HG03520 (cell line): ENCODE data around the gene GNG13.
"Not testable (repeated sequence)": the region's sequence is repeated elsewhere in the genome, so short reads cannot be mapped to it uniquely, and the experiment has no call there.

ENCODE experiments used
- ATAC-seq: cut with Tn5 transposase; IDR thresholded peaks from one replicate; pipeline ENCODE4 v1.9.1; 2021; ENCODE audit warnings: mild to moderate bottlenecking, moderate library complexity; ENCODE audit not compliant: unreplicated experiment

Gene GNG13

DNA sequence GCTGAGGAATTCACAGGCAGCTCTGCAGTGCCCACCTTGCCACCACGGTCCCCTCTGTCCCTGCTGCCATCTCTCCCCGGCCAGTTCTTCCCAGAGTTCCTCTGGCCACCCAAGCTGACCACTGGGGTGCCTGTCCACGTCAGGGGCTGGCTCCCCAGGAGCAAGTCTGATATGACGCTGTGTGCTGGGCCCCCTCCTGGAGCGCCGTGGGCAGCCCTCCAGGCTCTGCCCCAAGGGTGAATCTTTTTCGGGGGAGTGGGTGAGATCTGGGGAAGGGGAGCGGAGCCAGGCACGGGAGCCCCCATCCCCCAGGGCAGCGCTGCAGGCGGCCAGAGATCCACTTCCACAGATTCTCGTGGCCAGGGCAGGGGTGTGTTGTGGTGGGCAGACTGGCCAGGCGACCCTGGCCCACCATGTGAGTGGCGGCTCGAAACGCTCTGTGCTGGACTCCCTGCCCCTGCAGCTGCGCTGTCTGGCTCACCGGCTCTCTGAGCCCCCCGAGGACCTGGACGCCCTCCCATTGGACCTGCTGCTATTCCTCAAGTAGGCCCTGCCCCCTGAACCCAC lies 36.3 kb downstream of the GNG13 start:
- no peak for ATAC-seq

DNA sequence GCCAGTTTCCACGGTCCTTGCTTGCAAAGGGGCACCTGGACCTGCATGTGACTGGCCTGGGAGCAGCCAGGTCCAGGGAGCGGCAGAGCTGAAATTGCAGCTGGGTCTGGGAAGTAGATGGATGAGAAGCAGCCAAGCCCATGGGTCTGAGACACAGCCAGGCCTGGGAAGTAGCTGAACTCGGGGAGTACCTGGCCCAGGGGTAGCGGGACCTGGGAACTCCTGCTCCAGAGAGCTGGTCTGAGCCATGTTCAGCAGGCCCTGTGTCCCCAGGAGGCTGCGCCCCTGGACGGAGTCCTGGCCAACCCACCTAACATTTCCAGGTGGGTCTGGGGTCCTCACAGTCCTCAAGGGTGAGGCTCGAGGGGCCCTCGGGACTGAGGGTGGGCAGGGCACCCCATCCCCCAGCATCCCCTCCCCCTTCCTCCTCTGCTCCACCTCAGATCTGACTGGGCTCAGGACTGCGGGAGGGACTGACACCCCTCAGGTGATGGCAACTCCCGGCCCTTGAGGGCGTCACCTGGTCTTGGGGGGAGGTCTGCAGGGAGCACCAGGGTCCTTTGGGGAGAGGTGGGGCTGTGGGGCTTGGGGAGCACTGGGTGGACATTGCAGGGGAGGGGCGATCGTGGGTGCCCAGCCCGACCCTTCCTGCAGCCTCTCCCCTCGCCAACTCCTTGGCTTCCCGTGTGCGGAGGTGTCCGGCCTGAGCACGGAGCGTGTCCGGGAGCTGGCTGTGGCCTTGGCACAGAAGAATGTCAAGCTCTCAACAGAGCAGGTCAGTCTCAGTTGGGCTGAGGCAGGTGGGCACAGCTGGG lies 37.0 kb downstream of the GNG13 start:
- ATAC-seq = no peak

DNA sequence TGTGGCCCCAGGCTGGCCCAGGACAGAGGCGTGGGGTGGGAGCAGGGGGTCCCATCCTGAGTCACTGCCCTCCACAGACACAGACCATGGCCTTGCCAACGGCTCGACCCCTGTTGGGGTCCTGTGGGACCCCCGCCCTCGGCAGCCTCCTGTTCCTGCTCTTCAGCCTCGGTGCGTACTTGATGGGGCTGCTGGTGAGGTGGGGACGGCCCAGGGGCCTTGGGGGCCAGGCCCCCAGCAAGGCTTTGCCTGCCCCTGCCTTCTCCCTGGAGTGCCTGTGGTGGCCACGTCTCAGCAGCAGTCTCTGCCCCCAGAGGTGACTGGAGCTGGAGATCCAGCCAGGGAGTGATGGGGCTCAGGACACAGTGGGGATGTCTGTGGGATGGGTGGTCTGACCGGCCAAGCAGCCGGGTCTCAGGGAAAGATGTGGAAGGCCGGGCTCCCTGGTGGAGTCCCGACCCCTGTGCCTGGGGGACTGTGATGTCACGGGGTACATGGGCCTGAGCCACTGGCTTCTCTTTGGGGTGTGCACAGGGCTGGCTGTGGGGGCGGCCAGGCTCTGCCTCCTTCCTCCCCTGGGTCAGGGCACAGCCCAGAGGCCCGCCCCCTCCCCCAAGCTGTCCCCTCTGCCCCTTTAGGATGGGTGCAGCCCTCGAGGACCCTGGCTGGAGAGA lies 37.8 kb downstream of the GNG13 start:
- no peak for ATAC-seq

DNA sequence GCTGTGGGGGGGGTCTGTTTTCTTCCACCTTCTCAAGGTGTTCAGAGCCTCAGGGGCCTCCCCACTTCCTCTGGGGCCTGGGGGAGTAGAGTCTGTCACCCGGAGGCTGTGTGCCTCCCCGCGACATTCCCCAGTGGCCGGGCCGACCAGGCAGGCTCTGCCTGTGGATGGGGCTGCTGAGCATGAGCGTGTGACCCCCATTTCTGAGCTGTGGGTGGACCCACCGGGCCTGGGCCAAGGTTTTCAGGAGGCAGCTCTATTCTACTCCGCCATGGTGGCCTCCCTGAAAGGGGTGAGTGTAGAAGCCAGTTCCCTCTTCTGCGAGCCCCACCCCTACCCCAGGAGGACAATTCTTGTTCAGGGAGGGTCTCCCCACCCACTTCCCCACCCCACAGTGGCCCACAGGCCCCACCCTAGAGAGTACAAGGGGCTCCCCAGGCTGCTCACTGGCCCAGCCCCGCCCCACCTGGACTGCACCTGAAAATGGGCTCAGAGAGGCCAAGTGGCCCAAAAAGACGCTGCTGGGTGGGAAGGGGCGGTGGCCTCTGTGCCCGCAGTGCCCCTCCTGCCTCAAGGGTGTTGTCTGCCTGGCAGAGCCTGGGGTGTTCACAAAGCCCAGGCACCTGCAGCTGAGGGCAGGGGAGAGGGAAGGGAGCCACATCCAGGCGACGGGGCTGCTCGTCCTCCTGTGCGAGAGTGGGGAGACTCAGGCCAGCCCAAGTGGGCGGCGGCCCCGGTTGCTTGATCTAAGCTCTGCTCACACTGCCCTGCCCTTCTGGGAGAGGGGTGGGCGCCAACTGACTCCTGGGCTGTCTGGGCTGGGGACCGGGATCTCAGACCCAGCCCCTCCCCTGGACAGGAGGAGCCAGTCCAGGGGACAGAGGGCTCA lies 38.7 kb downstream of the GNG13 start:
- ATAC-seq = no peak

DNA sequence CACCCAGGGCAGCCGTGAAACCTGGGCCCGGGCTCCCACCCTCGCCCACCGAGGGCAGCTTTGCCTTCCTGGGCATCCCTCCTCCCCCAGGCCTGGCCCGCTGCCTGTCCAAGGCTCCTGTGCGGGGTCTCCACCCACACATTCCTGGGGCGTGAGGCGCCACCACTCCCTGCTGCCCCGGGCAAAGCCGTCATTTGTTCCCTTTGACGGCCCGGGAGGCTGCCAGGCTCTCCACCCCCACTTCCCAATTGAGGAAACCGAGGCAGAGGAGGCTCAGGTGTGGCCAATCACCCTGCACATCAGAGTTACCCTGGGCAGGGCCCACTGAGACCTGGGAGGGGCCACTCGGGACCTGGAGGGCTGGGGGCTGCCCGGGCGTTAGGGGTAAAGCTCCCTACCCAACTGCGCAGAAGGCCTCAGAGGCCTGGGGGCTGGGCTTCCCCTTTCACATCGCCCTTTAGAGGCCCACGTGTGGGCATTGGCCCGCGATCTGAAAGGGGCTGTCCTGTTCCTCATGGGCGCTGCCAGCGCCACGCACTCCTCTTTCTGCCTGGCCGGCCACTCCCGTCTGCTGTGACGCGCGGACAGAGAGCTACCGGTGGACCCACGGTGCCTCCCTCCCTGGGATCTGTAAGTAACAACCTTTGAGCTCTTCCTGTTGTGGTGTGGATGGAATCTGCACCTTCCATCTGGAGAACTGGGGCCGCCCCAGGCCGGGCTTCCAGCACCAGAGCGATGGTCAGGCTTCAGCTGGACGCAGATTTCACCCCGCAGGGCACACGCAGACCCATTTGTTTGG lies 39.8 kb downstream of the GNG13 start, which contains the start of gene MSLN:
Gene MSLN (plus strand): TSS at position 190 of the 799 bp plus-strand sequence. CDS start 1,947 bp downstream, outside the sequence.
- no peak for ATAC-seq

DNA sequence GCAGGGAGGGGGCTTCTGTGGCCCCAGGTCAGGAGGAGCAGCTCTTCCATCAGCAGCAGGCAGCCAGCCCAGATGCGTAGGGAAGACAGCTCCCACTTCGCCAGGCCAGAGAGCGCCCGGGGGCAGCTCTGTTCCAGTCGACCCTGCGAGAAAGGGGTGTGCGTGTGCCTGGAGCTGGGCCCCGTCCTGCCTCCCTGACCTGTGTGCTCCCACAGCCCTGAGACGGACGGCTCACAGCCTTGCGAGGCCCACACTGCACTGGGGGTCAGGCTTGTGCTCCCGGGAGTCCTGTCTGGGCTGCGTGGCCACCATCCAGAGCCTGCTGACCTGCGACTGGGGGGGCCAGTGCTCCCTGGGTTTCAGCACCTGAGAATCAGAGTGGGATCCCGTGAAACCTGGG lies 40.5 kb downstream of the GNG13 start:
- ATAC-seq = no peak

DNA sequence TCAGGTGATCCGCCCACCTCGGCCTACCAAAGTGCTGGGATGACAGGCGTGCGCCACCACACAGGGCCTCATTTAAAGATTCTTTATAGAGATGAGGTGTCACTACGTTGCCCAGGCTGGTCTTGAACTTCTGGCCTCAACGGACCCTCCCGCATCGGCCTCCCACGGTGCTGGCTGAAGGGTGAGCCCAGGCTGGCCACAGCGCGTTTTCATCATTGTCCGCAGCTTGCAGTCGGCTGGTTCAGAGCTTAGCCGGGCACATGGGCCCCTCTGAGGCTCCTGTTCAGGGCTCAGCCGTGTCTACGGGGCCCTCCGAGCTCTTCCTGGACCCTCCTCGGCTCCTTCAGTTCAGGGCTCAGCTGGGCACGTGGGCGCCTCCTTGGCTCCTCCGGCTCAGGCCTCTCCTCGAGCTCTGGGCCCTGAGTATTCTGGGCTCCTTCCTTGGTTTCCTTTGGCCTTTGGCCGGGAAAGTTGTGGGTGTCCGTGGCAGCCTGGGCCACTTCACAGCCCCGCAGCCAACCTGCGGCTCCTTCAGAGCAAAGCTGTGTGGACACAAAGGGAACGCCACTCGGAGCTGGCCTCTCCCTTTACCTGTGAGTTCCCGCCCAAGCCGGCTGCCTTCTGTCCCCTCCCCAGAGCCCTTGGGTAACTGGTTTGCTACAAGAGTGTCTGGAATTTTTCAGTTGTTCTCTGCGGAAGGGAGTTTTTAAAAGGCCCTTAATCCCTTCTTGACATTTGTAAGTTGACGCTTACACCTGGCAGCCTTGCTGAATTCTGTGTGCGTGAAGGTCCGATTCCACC lies 41.2 kb downstream of the GNG13 start:
- ATAC-seq = no peak

DNA sequence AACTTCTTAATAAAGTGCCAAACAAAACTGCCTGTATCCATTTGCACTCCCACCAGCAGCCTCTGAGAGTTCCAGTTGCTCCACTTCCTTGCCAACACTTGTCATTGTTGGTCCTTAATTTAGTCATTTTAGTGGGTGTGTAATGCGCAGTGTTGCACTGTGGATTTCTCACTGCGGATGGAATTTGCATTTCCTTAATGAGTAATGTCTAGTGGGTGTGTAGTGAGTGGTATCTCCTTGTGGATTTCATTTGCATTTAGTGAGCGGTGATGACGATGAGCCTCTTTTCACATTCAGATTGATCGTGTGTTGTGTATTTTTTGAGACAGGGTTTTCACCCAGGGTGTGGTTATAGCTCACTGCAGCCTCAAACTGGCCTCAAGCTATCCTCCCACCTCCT lies 44.1 kb downstream of the GNG13 start:
- ATAC-seq = no peak

DNA sequence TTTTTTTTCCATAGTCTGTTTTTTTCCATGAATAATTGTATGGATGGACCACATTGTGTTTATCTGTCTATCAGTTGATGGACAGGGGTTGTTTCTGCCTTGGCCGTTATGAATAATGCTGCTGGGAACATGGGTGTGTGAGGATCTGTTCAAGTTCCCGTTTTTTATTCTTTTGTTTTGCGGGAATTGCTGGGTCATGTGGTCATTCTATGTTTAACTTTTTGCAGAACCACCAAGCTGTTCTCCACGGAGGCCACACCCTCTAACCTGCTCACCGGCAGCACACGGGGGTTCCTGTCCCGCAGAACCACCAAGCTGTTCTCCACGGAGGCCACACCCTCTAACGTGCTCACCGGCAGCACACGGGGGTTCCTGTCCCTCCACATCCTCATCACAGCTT lies 45.9 kb downstream of the GNG13 start:
- ATAC-seq = no peak

DNA sequence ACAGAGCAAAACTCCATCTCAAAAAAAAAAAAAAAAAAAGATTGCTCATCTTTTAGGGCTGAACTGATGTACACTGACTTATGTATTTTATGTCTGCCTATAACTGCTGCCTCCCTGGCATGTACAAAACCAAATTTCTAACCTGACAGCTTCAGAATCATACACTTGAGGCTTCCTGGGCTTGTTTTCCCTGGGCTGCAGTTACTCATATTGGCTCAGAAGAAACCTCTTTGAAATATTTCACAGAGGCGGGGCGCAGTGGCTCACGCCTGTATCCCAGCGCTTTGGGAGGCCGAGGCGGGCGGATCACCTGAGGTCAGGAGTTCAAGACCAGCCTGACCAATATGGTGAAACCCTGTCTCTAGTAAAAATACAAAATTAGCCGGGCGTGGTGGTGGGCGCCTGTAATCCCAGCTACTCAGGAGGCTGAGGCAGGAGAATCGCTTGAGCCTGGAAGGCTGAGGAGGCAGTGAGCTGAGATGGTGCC lies 46.4 kb downstream of the GNG13 start:
- not testable (repeated sequence) for ATAC-seq

DNA sequence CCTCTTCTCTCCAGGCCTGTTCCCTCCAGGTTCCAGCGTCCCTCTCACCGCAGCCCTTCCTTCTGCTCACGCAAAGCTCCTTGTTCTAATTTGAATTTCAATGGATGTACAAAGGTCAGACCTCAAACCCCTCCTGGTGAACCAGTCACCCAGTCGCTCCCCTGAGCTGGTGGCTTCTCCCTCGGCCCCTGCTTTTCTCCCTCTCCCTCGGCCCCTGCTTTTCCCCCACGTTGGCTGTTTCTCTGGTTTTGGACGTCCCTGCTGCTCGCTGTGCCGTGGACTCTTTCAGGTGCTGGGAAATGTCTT lies 48.6 kb downstream of the GNG13 start:
- no peak for ATAC-seq

DNA sequence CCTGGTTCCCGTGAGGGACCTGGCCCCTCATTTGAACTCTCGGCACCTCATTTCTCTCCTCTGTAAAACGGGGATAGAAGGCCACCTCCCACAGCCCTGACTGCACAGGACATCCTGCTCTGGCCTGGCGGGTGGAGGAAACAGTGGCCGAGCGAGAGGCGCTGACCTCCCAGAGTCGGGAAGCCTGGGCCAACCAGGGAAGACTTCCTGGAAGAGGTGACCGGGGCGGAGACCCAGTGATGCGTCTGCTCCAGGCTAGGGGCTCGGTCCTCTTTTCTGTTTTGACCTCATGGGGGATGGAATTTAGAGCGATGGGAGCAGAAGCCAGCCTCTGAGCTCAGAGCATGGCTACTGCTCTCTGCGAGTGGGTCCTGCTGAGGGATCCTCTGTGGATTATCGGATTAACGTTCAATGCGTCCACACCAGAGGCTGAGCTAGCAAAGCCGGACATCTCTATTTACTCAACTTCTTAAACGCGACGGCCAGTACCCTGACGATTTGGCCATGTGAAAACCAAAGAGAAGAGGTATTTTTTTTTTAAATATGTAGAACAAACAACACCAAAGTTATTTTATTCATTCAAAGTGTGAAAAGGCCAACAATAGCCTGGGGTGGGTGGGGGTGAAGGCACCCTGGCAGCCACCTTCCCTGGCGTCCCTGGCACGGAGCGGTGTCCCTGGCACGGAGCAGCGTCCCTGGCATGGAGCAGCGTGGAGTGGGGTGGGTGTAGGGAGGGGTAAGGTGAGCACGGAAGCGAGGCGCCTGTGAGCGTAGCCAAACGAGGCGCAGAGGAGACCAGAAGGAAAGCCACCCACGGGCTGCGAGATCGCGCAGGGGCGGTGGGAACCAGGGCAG lies 49.2 kb downstream of the GNG13 start:
- ATAC-seq = no peak

DNA sequence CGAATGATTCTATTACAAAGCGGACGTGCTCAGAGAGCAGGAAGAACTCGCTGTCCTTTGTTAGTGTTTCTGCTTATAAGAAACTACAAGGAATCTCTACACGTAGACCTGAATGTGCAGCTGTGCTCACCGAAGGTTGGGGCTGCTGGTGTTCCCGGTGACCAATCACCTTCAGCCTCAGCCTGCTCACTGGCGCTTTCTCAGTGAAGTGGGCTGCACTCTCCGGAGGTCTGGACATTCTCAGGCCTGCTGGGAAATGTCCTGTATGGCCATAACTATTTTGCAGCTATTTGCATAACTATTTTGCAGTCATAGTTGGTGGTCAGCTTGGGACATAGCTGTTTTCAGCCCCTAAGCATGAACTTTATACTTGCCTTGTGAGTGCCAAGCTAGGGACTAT lies 50.0 kb downstream of the GNG13 start:
- ATAC-seq = no peak

DNA sequence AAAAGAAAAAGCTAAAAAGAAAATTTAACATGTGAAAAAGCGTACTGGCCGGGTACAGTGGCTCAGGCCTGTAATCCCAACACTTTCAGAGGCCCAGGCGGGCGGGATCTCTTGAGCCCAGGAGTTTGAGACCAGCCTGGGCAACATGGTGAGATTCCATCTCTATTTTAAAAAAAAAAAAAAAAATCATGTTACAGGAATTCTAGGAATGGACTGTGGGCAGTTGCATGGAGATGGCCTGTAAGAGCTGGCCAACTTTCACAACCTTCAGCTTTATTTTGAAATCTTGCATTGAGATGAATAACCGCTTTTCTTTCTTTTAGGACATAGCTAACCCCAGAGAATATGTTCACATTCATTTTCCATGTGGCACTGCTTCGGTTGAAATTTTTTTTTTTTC lies 51.5 kb downstream of the GNG13 start:
- no peak for ATAC-seq
